ENCODE data around the gene SYNDIG1L. TPM values are rescaled to one million over a fixed set of nuclear protein-coding genes. Genes with fewer than 3 reads are reported as not detected.

Gene SYNDIG1L
- total and polyA plus RNA-seq, 4 donors, result 0.08 TPM; not detected in 3

GRCh38 chr14:74444866-74445265 lies 18.9 kb upstream of the SYNDIG1L start:
- no peaks in the 10 kb centered on the region for H3K36me3 ChIP-seq (ENCODE audit: control insufficient read depth in 4 of 4, insufficient read depth in 3 of 4, low read depth in 1 of 4, low read length in 3 of 4)
- no peak overlapping the region for H3K4me3 ChIP-seq (ENCODE audit: low read depth in 1 of 3, low read length in 3 of 3)
- no peak for DNase-seq (ENCODE audit: low spot score)
- no peaks in the 10 kb centered on the region for H3K27me3 ChIP-seq (ENCODE audit: control insufficient read depth in 4 of 4, insufficient read depth in 4 of 4, low read length in 3 of 4)
- H3K4me1 ChIP-seq (ENCODE audit: control insufficient read depth in 4 of 4, insufficient read depth in 4 of 4, low read length in 3 of 4), result peaks cover 0 to 18% (median 6%) of the 10 kb centered on the region in 4 donors
- TF ChIP-seq MAX (IDR thresholded peaks at IDR 0.05) (no peak), GABPA (IDR thresholded peaks at IDR 0.05 in 1 of 2, conservative IDR thresholded peaks at IDR 0.05 in 1 of 2) (no peak), REST (IDR thresholded peaks at IDR 0.05) (no peak), ZBTB33 (IDR thresholded peaks at IDR 0.05) (no peak), ATF3 (IDR thresholded peaks at IDR 0.05) (no peak), HNF4G (IDR thresholded peaks at IDR 0.05) (no peak), YY1 (IDR thresholded peaks at IDR 0.05) (no peak), RXRA (IDR thresholded peaks at IDR 0.05) (no peak), CTCF (IDR thresholded peaks at IDR 0.05; ENCODE audit: low read depth, low read length, missing input control) (no peak), TAF1 (conservative IDR thresholded peaks at IDR 0.05) (no peak), SP1 (IDR thresholded peaks at IDR 0.05) (no peak)
- no peak overlapping the region for H3K27ac ChIP-seq (ENCODE audit: low read depth in 1 of 2, low read length in 2 of 2)
- 63% methylated on average over 3 of the region's 3 CpGs for WGBS
- no peaks in the 10 kb centered on the region for H3K9me3 ChIP-seq (ENCODE audit: control insufficient read depth in 4 of 4, low read length in 3 of 4)
- H3K9ac ChIP-seq (ENCODE audit: low read depth in 1 of 2, low read length in 2 of 2), result no peak overlapping the region

GRCh38 chr14:74442757-74443156 lies 16.7 kb upstream of the SYNDIG1L start:
- Histone ChIP-seq H3K9ac (ENCODE audit: low read depth in 1 of 2, low read length in 2 of 2) (no peak overlapping the region), H3K27ac (ENCODE audit: low read depth in 1 of 2, low read length in 2 of 2) (no peak overlapping the region), H3K36me3 (ENCODE audit: control insufficient read depth in 4 of 4, insufficient read depth in 3 of 4, low read depth in 1 of 4, low read length in 3 of 4) (no peaks in the 10 kb centered on the region), H3K27me3 (ENCODE audit: control insufficient read depth in 4 of 4, insufficient read depth in 4 of 4, low read length in 3 of 4) (no peaks in the 10 kb centered on the region), H3K4me3 (ENCODE audit: low read depth in 1 of 3, low read length in 3 of 3) (no peak overlapping the region), H3K4me1 (ENCODE audit: control insufficient read depth in 4 of 4, insufficient read depth in 4 of 4, low read length in 3 of 4) (peaks cover 0 to 18% (median 6%) of the 10 kb centered on the region in 4 donors), H3K9me3 (ENCODE audit: control insufficient read depth in 4 of 4, low read length in 3 of 4) (no peaks in the 10 kb centered on the region)
- DNase-seq (ENCODE audit: low spot score), result no peak
- TF ChIP-seq HNF4A (conservative IDR thresholded peaks at IDR 0.05) (peak; percentile 31 to 66), EGR1 (IDR thresholded peaks at IDR 0.05; ENCODE audit: low read depth in 2 of 2) (no peak), GABPA (IDR thresholded peaks at IDR 0.05 in 1 of 2, conservative IDR thresholded peaks at IDR 0.05 in 1 of 2) (no peak), FOXA1 (IDR thresholded peaks at IDR 0.05) (no peak), NR2F2 (IDR thresholded peaks at IDR 0.05) (no peak), YY1 (IDR thresholded peaks at IDR 0.05) (no peak), HNF4G (IDR thresholded peaks at IDR 0.05) (peak; percentile 22), REST (IDR thresholded peaks at IDR 0.05) (no peak), RXRA (IDR thresholded peaks at IDR 0.05) (no peak)
